ENCODE results near the gene COL21A1. TPM values are rescaled to one million over a fixed set of nuclear protein-coding genes. Genes with fewer than 3 reads are reported as not detected.

Gene COL21A1
- 0.55 to 0.93 TPM (median 0.67 TPM) in 5 replicates for total RNA-seq (2022; extraction: Qiagen RNA extraction)

DNA sequence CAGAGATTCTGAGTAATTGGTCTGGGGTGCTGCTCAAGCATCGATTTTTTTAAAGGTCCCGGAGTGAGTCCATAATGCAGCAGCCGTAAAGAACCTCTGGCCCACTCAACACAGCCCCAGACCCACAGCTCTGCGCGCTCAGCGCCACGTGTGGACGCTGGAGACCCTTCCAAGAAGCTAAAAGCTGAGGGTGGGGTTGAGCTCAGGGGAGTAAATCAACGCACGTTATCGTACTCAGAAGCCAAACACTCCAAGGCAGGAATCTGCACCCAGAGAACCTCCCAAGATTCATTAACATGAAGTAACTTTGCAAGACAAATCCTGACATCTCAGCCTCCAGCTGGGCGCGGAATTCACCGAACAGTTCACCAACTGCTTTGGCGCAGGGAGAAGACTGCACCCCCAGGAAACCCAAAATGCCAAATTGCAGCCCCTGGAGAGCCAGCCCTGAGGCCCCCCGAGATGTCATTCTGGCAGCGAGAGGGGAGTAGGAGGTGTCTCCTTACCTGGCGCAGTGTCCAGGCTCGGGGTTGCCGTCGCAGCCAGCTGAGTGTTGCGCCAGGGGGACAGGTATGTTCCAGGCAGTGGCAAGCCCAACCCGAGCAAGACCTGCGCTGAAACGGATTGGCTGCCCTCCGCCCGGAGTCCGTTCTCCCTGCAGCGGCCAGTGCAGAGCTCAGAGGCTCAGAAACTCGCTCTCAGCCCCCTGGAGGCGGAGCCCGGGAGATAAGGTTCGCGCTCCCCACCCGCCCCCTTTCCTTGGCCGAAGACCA is at the start of gene COL21A1:
Gene COL21A1, minus strand, starts transcription at position 700 of the 773 bp plus-strand sequence. CDS start 64,962 bp downstream, outside the sequence.

